AG09309 (cell line): Measurements from ENCODE around the gene ADAMTS8.

Experiments
- DNase-seq: peaks from one replicate; pipeline ENCODE4 v3.0.0-alpha.2; 2010; ENCODE audit warnings: low read depth
- H3K4me3 ChIP-seq: 2 replicates; pipeline ENCODE4 v1.5.1; 2011; ENCODE audit warnings: mild to moderate bottlenecking, low read depth, low read length, moderate library complexity; ENCODE audit not compliant: control insufficient read depth
- CTCF ChIP-seq: IDR thresholded peaks from 2 replicates; pipeline ENCODE4 v1.5.1; 2011; ENCODE audit warnings: mild to moderate bottlenecking, low read depth, low read length, inconsistent platforms; ENCODE audit not compliant: insufficient read depth, control insufficient read depth; ENCODE audit errors: missing control alignments

The ADAMTS8 gene

GRCh38 chr11:130469181-130469580 lies 40.8 kb upstream of the ADAMTS8 start:
- TF ChIP-seq CTCF = no peak
- no peak for DNase-seq
- H3K4me3 ChIP-seq = no peak overlapping the region

- no peak overlapping the region for H3K4me3 ChIP-seq
- no peak for DNase-seq
- no peak for TF ChIP-seq CTCF
These were observed 38.9 kb upstream of the ADAMTS8 start for GRCh38 chr11:130467116-130467900.

DNA sequence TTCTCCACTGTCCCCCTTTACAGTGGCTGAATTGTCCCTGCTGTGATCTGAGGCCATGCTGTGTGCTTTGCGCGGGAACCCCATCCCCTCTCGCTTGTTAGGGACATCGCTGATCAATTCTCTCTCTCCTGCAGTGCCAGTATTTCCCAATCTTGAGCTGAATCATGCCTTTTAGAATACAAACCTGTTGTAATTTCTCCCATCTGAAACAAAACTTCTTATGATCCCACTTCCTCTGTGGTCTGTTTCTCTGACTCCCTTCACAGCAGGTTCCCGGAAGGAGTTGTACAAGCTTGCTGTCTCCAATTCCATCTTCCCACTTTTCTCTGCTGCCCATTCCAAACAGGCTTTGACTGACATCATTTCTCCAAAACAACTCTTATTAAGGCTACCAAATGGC lies 36.9 kb upstream of the ADAMTS8 start:
- no peak for DNase-seq
- no peak for TF ChIP-seq CTCF
- H3K4me3 ChIP-seq = no peak overlapping the region

- DNase-seq = no peak
- no peak for TF ChIP-seq CTCF
These were observed 35.9 kb upstream of the ADAMTS8 start for GRCh38 chr11:130464291-130464812.

GRCh38 chr11:130462931-130463330 lies 34.5 kb upstream of the ADAMTS8 start:
- DNase-seq = no peak
- H3K4me3 ChIP-seq = no peak overlapping the region
- TF ChIP-seq CTCF = no peak

More at GRCh38 chr11:130464291-130464812, 35.9 kb upstream of the ADAMTS8 start:
- no peak overlapping the region for H3K4me3 ChIP-seq

DNA sequence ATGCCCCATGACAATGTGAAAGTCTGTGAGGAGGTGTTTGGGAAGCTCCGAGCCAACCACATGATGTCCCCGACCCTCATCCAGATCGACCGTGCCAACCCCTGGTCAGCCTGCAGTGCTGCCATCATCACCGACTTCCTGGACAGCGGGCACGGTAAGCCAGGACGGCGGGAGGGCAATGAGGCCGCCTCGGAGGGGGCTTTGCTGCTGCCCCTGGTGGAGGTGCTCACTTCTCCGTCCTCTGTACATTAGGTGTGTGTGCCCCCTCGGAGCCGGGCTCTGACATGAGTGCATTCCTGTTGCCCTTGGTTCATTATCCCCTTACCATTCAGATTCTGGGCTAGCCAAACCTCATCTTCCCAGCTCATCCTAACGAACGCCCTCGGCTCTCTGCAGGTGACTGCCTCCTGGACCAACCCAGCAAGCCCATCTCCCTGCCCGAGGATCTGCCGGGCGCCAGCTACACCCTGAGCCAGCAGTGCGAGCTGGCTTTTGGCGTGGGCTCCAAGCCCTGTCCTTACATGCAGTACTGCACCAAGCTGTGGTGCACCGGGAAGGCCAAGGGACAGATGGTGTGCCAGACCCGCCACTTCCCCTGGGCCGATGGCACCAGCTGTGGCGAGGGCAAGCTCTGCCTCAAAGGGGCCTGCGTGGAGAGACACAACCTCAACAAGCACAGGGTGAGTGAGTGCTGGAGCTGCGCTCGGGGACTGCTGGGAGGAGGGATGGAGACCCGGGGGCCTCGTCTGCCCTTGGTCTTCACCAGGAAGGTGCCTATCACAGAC lies 33.9 kb upstream of the ADAMTS8 start:
- no peak for TF ChIP-seq CTCF
- no peak overlapping the region for H3K4me3 ChIP-seq
- DNase-seq = no peak
